Spleen (tissue), 7 donors: ENCODE measurements around the gene LYRM4.

ENCODE experiments used
- CTCF ChIP-seq, 11 experiments: fragments of 200-600 bp in 7 of 11; fragments of 450-650 bp in 4 of 11; sonication (generic) in 4 of 11; IDR thresholded peaks in 8 of 11; conservative IDR thresholded peaks in 3 of 11; 1 replicate in 7 of 11; 2 replicates in 4 of 11; pipeline versions ENCODE4 v1.4.0 to v1.8.0; 2016 to 2021; ENCODE audit warnings: antibody characterized with exemption in 11 of 11, inconsistent platforms in 4 of 11, mild to moderate bottlenecking in 1 of 11
- POLR2A ChIP-seq, 3 donors: fragments of 450-650 bp; IDR thresholded peaks; one replicate each; pipeline ENCODE4 v1.5.1; 2017; ENCODE audit warnings: antibody characterized with exemption in 3 of 3, mild to moderate bottlenecking in 1 of 3
- POLR2AphosphoS5 ChIP-seq, 3 donors: sonication (generic); formaldehyde crosslinking; IDR thresholded peaks; one replicate each; pipeline ENCODE4 v1.5.1; 2017; ENCODE audit warnings: antibody characterized with exemption in 3 of 3
- donor health status: DM: no; HTN: no; CAD: no; lungs with moderate emphysema.
- donor health status: DM: no; HTN: no; CAD: no.
- donor health status: DM: no; HTN: no; CAD: no.

DNA sequence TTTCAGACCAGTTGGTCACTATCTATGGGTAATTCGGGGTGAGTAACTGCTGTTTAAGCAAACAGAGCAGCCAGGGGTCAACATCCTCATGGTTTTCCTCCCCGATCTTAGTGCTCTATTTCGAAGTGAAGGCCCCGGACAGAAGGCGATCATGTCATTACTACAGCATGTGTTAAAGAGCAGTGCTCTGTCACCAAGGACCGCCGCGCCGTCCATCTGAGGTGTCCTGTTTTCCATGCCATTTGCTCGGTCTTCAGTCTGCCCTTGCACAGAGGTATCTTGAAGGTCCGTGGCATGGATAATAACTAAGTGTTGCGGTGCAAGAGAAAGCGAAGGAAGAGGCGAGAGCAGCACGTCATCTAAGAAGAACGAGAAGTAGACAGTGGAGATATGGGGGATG is 150.5 kb downstream of the LYRM4 start:
- TF ChIP-seq CTCF (IDR thresholded peaks at IDR 0.05 in 8 of 11, conservative IDR thresholded peaks at IDR 0.05 in 3 of 11) (no peak), POLR2AphosphoS5 (IDR thresholded peaks at IDR 0.05) (no peak), POLR2A (IDR thresholded peaks at IDR 0.05) (no peak)
